H9 (cell line): ENCODE measurements around the gene ERC2. TPM values are rescaled to one million over a fixed set of nuclear protein-coding genes. Genes with fewer than 3 reads are reported as not detected.

ENCODE experiments used
- DNase-seq: peaks from one replicate; pipeline ENCODE4 v3.0.0-alpha.2; 2017
- H2AFZ ChIP-seq: one replicate; pipeline ENCODE4 v1.6.1; 2013; ENCODE audit warnings: mild to moderate bottlenecking, low read length, control low read depth, moderate library complexity
- H2AK5ac ChIP-seq: 2 replicates; pipeline ENCODE4 v1.6.1; 2013; ENCODE audit warnings: low read length, control low read depth, mixed read lengths; ENCODE audit not compliant: insufficient read length
- H2BK120ac ChIP-seq: one replicate; pipeline ENCODE4 v1.6.1; 2013; ENCODE audit warnings: low read depth, mild to moderate bottlenecking, low read length, control low read depth, inconsistent platforms; ENCODE audit not compliant: poor library complexity, severe bottlenecking
- H2BK12ac ChIP-seq: 2 replicates; pipeline ENCODE4 v1.6.1; 2013; ENCODE audit warnings: low read length, control low read depth, mixed read lengths, low read depth; ENCODE audit not compliant: insufficient read length
- H2BK15ac ChIP-seq: 2 replicates; pipeline ENCODE4 v1.6.1; 2013; ENCODE audit warnings: low read depth, low read length, control low read depth
- H2BK20ac ChIP-seq: one replicate; pipeline ENCODE4 v1.6.1; 2013; ENCODE audit warnings: low read depth, mild to moderate bottlenecking, low read length, control low read depth, inconsistent platforms; ENCODE audit not compliant: poor library complexity, severe bottlenecking
- H2BK5ac ChIP-seq: 2 replicates; pipeline ENCODE4 v1.6.1; 2013; ENCODE audit warnings: low read length, control low read depth, mixed read lengths; ENCODE audit not compliant: insufficient read length
- H3K14ac ChIP-seq: 2 replicates; pipeline ENCODE4 v1.6.1; 2013; ENCODE audit warnings: low read length, control low read depth; ENCODE audit not compliant: insufficient read depth
- H3K18ac ChIP-seq: 2 replicates; pipeline ENCODE4 v1.6.1; 2013; ENCODE audit warnings: low read depth, mild to moderate bottlenecking, mixed read lengths, low read length, control low read depth; ENCODE audit not compliant: insufficient read length
- H3K23ac ChIP-seq: 2 replicates; pipeline ENCODE4 v1.6.1; 2013; ENCODE audit warnings: low read length, control low read depth, mixed read lengths, low read depth; ENCODE audit not compliant: insufficient read length
- H3K23me2 ChIP-seq: 2 replicates; pipeline ENCODE4 v1.6.1; 2013; ENCODE audit warnings: low read depth, mild to moderate bottlenecking, mixed read lengths, low read length, control low read depth; ENCODE audit not compliant: insufficient read length, poor library complexity, severe bottlenecking
- H3K27ac ChIP-seq: 2 replicates; pipeline ENCODE4 v1.5.1; 2013; ENCODE audit warnings: low read length, control low read depth, mixed read lengths, low read depth; ENCODE audit not compliant: insufficient read length
- H3K27me3 ChIP-seq: 2 replicates; pipeline ENCODE4 v1.6.1; 2013; ENCODE audit warnings: low read length, control low read depth, inconsistent platforms; ENCODE audit not compliant: insufficient read depth
- H3K4ac ChIP-seq: 2 replicates; pipeline ENCODE4 v1.6.1; 2013; ENCODE audit warnings: low read depth, mild to moderate bottlenecking, control low read depth, inconsistent platforms, low read length, moderate library complexity
- H3K4me1 ChIP-seq: 2 replicates; pipeline ENCODE4 v1.6.1; 2013; ENCODE audit warnings: low read length, control low read depth, inconsistent platforms; ENCODE audit not compliant: insufficient read depth
- H3K4me2 ChIP-seq: 2 replicates; pipeline ENCODE4 v1.6.1; 2013; ENCODE audit warnings: low read length, control low read depth, mixed read lengths; ENCODE audit not compliant: insufficient read length, insufficient read depth
- H3K56ac ChIP-seq: 2 replicates; pipeline ENCODE4 v1.6.1; 2013; ENCODE audit warnings: low read depth, mild to moderate bottlenecking, mixed read lengths, low read length, control low read depth; ENCODE audit not compliant: insufficient read length
- H3K79me1 ChIP-seq: 2 replicates; pipeline ENCODE4 v1.6.1; 2013; ENCODE audit warnings: low read depth, mild to moderate bottlenecking, moderate library complexity, low read length, control low read depth, inconsistent platforms; ENCODE audit not compliant: insufficient read depth, poor library complexity, severe bottlenecking
- H3K79me2 ChIP-seq: 2 replicates; pipeline ENCODE4 v1.6.1; 2013; ENCODE audit warnings: low read length, control low read depth, inconsistent platforms; ENCODE audit not compliant: insufficient read depth
- H3K9ac ChIP-seq: 2 replicates; pipeline ENCODE4 v1.6.1; 2013; ENCODE audit warnings: low read length, control low read depth, mixed read lengths; ENCODE audit not compliant: insufficient read length; ENCODE audit errors: extremely low read depth
- H3K9me3 ChIP-seq: one replicate; pipeline ENCODE4 v1.6.1; 2013; ENCODE audit warnings: low read depth, low read length, inconsistent platforms; ENCODE audit not compliant: control insufficient read depth
- H3T11ph ChIP-seq: one replicate; pipeline ENCODE4 v1.6.1; 2013; ENCODE audit warnings: mild to moderate bottlenecking, low read length, control low read depth, inconsistent platforms
- H4K20me1 ChIP-seq: one replicate; pipeline ENCODE4 v1.6.1; 2013; ENCODE audit not compliant: control insufficient read depth, insufficient read length, insufficient read depth
- H4K5ac ChIP-seq: 2 replicates; pipeline ENCODE4 v1.6.1; 2013; ENCODE audit warnings: low read depth, mild to moderate bottlenecking, mixed read lengths, low read length, control low read depth; ENCODE audit not compliant: insufficient read length
- H4K8ac ChIP-seq: replicated peaks from 2 replicates; pipeline ENCODE4 v1.6.1; 2013; ENCODE audit warnings: low read length, control low read depth, mixed read lengths, low read depth; ENCODE audit not compliant: insufficient read length
- H4K91ac ChIP-seq: 2 replicates; pipeline ENCODE4 v1.6.1; 2013; ENCODE audit warnings: low read depth, mild to moderate bottlenecking, moderate library complexity, mixed read lengths, low read length, control low read depth; ENCODE audit not compliant: insufficient read length
- H3K27ac Mint-ChIP-seq, 3 experiments: 2 replicates in 2 of 3; 3 replicates in 1 of 3; pipeline ENCODE4 v1.8.0; 2020 to 2021; ENCODE audit warnings: mixed read lengths in 3 of 3, mild to moderate bottlenecking in 1 of 3, moderate library complexity in 1 of 3
- H3K27me3 Mint-ChIP-seq: 2 replicates; pipeline ENCODE4 v1.8.0; 2021; ENCODE audit warnings: low read depth, mild to moderate bottlenecking, moderate library complexity, mixed read lengths
- H3K36me3 Mint-ChIP-seq, 3 experiments: 2 replicates in 2 of 3; 3 replicates in 1 of 3; pipeline ENCODE4 v1.8.0; 2020 to 2021; ENCODE audit warnings: low read depth in 3 of 3, mixed read lengths in 3 of 3; ENCODE audit not compliant: insufficient read depth in 1 of 3
- H3K4me1 Mint-ChIP-seq, 2 experiments: 2 replicates each; pipeline ENCODE4 v1.8.0; 2020; ENCODE audit warnings: mixed read lengths in 2 of 2
- H3K4me3 Mint-ChIP-seq, 2 experiments: 2 replicates in 1 of 2; 3 replicates in 1 of 2; pipeline ENCODE4 v1.8.0; 2020 to 2021; ENCODE audit warnings: mild to moderate bottlenecking in 2 of 2, mixed read lengths in 2 of 2, moderate library complexity in 1 of 2
- H3K9me3 Mint-ChIP-seq, 2 experiments: 2 replicates in 1 of 2; 3 replicates in 1 of 2; pipeline ENCODE4 v1.8.0; 2020; ENCODE audit warnings: mild to moderate bottlenecking in 2 of 2, mixed read lengths in 2 of 2, moderate library complexity in 1 of 2
- WGBS: extraction: QIAGEN DNeasy Blood & Tissue Kit; methylation state at CpG from one replicate; pipeline ENCODE4 v1.1.7; 2013; ENCODE audit warnings: missing lambda C conversion rate, low lambda C conversion rate, mixed read lengths; ENCODE audit not compliant: insufficient read length; ENCODE audit errors: extremely low coverage; 5-methylcytosine and 5-hydroxymethylcytosine counted together
- total RNA-seq: library from RNA; stranded (reverse); gene quantifications from 2 replicates; pipeline ENCODE4 v1.2.1, GENCODE V29; 2021
- TF ChIP-seq, protein P1 (sequence below): fragments of 200-600 bp; sonication (generic); conservative IDR thresholded peaks from 3 replicates; pipeline ENCODE4 v1.8.0; 2021; ENCODE audit warnings: antibody characterized with exemption, mild to moderate bottlenecking

Gene ERC2
- total RNA-seq, 1 experiment from 2014 or later, result 15.4 TPM

DNA sequence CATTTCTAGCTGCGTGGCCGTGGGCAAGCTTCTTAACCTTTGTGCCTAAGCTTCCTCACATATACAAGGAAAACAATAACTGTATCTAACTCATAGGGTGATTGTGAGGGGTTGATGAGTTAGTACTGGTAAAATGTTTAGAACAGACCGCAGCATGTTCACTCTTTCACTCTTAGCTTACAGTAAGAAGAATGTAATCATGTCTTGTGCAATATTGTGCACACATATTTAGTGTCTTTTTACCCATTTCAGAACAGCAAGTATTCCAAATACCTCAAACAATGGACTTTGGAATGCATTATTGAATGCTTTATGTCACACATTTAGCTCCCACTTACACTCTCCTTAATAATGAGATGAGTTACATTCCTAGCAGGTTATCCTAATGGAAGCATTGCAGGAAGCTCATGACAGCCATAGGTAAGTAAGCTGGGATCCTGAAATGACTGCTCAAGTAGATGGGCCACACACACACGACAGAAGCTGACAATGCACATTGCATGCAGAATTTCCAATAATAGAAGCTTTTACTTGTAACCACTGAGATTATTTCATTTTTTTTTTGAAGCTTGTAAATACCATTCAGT is 512.3 kb downstream of the ERC2 start:
- Histone ChIP-seq H2BK5ac (no peak overlapping the region), H2BK20ac (no peak overlapping the region)

More for the DNA sequence above, 512.3 kb downstream of the ERC2 start:
- Histone ChIP-seq H2AK5ac (no peak overlapping the region), H3K23me2 (no peaks in the 10 kb centered on the region), H3K27me3 (no peaks in the 10 kb centered on the region), H4K91ac (no peak overlapping the region), H2BK12ac (no peak overlapping the region), H3K23ac (no peak overlapping the region), H3K14ac (no peak overlapping the region), H3K79me2 (no peaks in the 10 kb centered on the region), H3K56ac (no peak overlapping the region), H4K20me1 (no peaks in the 10 kb centered on the region), H3T11ph (no peak overlapping the region), H3K9ac (no peak overlapping the region), H2AFZ (no peak overlapping the region), H3K4ac (no peak overlapping the region), H4K5ac (no peak overlapping the region), H3K4me1 (no peaks in the 10 kb centered on the region), H3K4me2 (no peak overlapping the region), H3K9me3 (no peaks in the 10 kb centered on the region), H3K27ac (no peak overlapping the region), H3K79me1 (no peaks in the 10 kb centered on the region), H3K18ac (no peak overlapping the region), H2BK15ac (no peak overlapping the region), H2BK120ac (no peak overlapping the region), H4K8ac (no peak overlapping the region)
- H3K27ac Mint-ChIP-seq, result no peak overlapping the region; a peak in 1 of 7 replicates
- DNase-seq, result no peak
- TF ChIP-seq, protein P1, sequence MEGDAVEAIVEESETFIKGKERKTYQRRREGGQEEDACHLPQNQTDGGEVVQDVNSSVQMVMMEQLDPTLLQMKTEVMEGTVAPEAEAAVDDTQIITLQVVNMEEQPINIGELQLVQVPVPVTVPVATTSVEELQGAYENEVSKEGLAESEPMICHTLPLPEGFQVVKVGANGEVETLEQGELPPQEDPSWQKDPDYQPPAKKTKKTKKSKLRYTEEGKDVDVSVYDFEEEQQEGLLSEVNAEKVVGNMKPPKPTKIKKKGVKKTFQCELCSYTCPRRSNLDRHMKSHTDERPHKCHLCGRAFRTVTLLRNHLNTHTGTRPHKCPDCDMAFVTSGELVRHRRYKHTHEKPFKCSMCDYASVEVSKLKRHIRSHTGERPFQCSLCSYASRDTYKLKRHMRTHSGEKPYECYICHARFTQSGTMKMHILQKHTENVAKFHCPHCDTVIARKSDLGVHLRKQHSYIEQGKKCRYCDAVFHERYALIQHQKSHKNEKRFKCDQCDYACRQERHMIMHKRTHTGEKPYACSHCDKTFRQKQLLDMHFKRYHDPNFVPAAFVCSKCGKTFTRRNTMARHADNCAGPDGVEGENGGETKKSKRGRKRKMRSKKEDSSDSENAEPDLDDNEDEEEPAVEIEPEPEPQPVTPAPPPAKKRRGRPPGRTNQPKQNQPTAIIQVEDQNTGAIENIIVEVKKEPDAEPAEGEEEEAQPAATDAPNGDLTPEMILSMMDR, result no peak
- H3K36me3 Mint-ChIP-seq, result peaks cover 2 to 4% (median 4%) of the 10 kb centered on the region in 3 experiments; a peak in 5 of 7 replicates
- WGBS, result no CpG with 5 or more reads among the region's 4 CpGs
- H3K4me1 Mint-ChIP-seq, result 0 out of 4 replicates have a peak, but pooled peaks cover 0 to 2% of the 10 kb centered on the region in 2 experiments
- no peaks in the 10 kb centered on the region; the same call in 1 of the 2 replicates for H3K27me3 Mint-ChIP-seq
- peaks cover 0 to 3% of the 10 kb centered on the region in 2 experiments; a peak in 2 of 5 replicates for H3K9me3 Mint-ChIP-seq
- no peak overlapping the region for H3K4me3 Mint-ChIP-seq
